HG02571 (cell line): ENCODE measurements around the gene PYGB.

Experiments used
- ATAC-seq: cut with Tn5 transposase; IDR thresholded peaks from one replicate; pipeline ENCODE4 v1.9.1; 2021; ENCODE audit warnings: mild to moderate bottlenecking, moderate library complexity; ENCODE audit not compliant: unreplicated experiment

Gene PYGB

DNA sequence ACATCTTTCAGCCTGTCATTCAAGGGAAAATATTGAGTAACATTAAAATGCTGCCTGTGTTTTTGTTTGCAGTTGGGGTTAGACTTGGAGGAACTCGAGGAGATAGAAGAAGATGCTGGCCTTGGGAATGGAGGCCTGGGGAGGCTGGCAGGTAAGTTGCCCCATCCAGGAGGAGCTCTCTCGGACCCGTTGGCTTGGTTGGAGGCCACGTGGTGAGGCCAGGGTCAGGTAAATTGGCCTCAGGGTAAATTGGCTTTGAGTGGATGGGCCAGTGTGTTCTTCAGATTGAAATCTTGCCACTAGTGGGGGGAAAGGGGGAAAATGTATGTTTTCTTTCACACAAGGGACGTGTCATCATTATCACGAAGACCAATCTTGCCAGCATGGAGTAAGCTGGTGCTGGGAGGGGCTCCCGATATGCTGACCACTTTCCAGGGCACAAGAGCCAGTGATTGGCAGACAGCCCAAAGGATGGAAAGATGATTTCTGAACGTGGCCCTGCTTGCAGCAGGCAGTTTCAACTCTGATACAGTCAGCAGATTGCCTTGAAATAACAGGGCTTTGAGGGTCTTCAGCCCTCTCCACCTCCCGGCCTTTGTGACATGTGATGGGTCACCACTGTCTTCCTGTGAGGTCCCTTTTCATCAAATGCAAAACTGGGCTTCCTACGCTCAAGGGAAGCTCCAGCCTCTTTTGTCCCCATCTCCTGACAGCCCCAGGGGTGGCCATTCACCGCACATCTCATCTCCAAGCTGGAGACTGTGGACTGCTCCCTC lies 21.4 kb downstream of the PYGB start:
- ATAC-seq, result no peak

- no peak for ATAC-seq
These were observed 21.9 kb downstream of the PYGB start for GRCh38 chr20:25269833-25270170.

- no peak for ATAC-seq
These were observed 23.0 kb downstream of the PYGB start for GRCh38 chr20:25270829-25271251.

- no peak for ATAC-seq
These were observed 23.8 kb downstream of the PYGB start for GRCh38 chr20:25271486-25272222.

DNA sequence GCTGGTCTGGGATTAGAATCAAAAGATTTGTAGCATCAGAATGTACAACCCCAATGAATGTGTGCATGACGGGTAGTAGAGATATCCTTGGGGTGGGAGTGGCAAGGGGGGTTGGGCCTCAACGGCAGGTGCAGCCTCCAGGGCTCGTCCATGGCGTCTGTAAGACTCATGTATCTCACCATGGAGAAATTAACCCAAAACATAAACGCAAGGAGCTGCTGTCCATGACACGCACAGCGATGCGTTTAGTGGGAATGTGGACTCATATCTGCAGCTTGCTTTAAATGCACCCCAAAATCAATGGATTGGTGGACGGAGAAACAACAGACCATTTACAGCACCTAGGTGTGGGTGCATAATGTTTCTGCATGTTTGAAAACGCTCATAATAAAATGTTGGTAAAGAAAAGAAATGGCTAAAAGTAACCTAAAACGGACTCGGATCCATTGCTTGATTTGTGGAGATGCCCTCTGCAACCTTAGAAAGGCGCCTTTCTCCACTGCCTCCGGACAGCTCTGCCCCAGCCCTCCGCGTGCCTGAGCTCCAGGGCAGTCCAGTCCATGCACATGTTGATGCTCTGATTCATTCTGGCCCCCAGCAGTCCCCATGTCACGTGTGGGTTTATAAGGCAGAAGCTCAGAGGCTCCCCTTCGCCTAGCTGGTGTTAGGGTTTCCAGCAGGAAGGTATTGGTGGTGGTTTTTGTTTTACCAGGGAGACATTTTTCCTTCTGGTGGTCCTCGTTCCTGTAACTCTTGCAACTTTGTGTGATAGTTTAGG lies 24.5 kb downstream of the PYGB start:
- no peak for ATAC-seq

DNA sequence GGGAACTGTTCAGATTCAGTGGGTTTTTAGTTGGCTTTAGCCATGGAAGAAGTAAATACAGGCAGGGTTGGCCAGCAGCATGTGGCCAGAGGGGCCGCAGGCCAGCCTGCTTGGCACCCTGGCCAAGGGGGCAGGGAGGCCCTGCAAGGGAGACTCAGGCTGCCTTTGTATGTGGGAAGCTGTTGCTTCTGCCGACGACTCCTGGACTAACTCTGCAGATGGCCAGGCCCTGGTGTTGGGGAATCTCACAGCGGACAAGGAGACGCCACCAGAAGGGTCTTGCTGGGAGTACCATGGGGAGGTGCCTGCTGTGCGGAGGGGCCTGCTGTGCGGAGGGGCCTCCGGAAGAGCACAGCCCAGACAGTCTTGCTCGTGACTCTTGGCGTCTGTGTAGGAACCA lies 25.2 kb downstream of the PYGB start:
- no peak for ATAC-seq

DNA sequence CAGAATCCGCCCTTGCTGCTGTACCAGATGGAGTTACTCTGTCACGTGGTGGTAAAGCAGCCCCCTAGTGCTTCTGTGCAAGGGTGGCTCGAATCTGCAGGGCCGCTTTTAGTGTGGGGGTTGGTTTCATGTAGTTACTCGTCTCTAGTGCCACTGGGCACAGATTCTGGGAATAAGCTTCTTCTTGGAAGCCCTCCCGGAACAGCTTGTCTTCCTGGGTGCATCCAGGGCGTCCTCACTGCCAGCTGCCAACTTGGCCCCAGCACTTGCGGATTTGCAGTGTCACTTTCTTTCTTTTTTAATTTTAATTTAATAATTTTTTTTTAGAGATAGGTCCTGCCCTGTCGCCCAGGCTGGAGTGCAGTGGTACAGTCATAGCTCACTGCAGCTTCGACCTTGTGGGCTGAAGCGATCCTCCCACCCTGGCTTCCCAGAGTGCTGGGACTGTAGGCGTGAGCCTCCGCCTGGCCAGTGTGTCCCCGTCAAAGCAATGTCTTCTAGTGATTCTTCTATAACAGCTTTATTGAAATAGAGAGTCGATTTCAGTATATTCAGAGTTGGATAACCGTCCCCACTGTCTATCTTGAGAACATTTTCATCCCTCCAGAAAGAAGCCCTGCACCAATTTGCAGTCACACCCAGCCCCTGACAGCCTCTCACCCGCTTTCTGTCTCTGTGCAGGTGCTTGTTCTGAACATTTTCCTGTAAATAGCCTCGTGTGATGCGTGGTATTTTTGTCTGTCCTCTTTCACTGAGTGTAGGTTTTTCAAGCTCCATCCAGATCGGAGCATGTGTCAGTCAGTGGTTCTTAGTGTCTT lies 25.9 kb downstream of the PYGB start:
- ATAC-seq, result no peak

DNA sequence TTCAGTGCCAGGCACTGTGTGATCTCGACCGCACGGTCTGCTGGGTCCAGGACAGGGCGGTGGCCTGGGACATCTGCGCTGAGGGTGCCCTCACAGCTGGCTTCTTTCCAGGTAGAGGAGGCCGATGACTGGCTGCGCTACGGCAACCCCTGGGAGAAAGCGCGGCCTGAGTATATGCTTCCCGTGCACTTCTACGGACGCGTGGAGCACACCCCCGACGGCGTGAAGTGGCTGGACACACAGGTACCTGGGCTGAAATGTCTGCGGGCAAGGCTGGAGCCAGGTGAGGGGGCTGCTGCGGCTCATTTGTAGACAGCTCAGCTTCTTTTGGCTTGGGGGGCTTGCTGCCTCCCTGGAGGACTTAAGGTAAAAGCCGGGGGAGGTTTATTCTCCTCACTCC lies 26.6 kb downstream of the PYGB start:
- ATAC-seq, result no peak

GRCh38 chr20:25274891-25275812 lies 27.3 kb downstream of the PYGB start:
- no peak for ATAC-seq

GRCh38 chr20:25275813-25276532 lies 28.1 kb downstream of the PYGB start:
- ATAC-seq, result no peak

GRCh38 chr20:25276533-25277050 lies 28.7 kb downstream of the PYGB start:
- no peak for ATAC-seq

GRCh38 chr20:25277051-25277801 lies 29.3 kb downstream of the PYGB start:
- ATAC-seq, result no peak

GRCh38 chr20:25277941-25278521 lies 30.1 kb downstream of the PYGB start:
- no peak for ATAC-seq

DNA sequence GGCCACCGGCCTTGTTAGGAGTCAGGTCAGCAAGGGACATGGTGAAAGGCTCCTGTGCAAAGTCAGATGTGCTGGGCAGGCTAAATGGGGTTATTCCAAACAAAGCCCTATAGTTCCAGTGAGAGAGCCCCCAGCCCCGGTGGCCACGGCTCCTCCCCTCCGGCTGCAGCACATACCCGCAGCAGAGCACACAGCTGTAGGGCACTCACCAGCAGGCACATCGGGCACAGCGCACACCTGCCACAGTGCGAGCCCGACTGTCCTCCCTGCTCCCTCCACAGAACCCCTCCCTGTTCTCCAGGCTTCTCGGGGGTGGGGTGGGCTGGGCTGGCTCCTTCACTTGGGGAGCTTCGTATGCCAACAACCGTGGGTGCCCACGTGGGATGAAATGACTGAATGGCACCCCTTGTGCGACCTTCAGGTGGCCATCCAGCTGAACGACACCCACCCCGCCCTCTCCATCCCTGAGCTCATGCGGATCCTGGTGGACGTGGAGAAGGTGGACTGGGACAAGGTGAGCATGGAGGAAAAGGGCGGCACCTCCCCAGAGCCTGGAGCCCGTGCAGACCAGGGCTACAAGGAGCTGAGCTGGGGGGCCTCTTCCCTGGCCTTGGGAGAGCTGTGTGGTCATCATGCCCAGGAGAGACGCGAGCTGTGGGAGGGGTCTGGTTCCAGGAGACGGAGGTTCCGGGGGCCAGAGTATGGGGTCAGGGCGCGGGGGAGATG lies 30.9 kb downstream of the PYGB start:
- no peak for ATAC-seq

- ATAC-seq, result no peak
These were observed 31.5 kb downstream of the PYGB start for GRCh38 chr20:25279403-25279802.

DNA sequence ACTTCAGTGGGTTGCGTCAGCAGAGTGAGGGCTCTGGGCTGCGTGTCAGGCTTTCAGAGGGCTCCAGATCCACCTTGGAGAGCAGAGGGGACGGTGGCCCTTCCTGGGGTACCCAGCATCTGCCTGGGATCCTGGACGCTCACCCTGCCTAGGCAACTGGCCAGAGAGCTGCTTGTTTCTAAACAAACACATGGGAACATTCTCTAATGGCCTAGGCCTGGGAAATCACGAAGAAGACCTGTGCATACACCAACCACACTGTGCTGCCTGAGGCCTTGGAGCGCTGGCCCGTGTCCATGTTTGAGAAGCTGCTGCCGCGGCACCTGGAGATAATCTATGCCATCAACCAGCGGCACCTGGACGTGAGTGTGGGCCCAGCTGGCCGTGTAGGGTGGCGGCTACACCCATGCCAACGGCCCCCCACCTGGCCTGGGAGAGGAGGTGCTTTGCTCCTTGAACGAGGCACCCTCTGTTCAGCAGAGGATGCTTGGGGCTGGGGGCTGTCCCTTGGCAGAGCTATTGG lies 32.2 kb downstream of the PYGB start:
- no peak for ATAC-seq
